GM18517 (cell line): ENCODE measurements around the gene IGF2BP1.
"Not testable (repeated sequence)": the region's sequence is repeated elsewhere in the genome, so short reads cannot be mapped to it uniquely, and the experiment has no call there.

Experiments
- ATAC-seq: cut with Tn5 transposase; IDR thresholded peaks from one replicate; pipeline ENCODE4 v1.9.1; 2021; ENCODE audit warnings: mild to moderate bottlenecking, moderate library complexity; ENCODE audit not compliant: unreplicated experiment

The IGF2BP1 gene

GRCh38 chr17:48995304-48995973, 1.7 kb upstream of the IGF2BP1 start:
- ATAC-seq, result no peak

- no peak for ATAC-seq
These were observed 1.0 kb upstream of the IGF2BP1 start for GRCh38 chr17:48995974-48996721.

- ATAC-seq, result no peak
These were observed 473 bp upstream of the IGF2BP1 start for GRCh38 chr17:48996722-48997102.

GRCh38 chr17:48997827-48998586, 822 bp downstream of the IGF2BP1 start:
- no peak for ATAC-seq

- ATAC-seq, result no peak
These were observed 1.6 kb downstream of the IGF2BP1 start for GRCh38 chr17:48998587-48999440.

DNA sequence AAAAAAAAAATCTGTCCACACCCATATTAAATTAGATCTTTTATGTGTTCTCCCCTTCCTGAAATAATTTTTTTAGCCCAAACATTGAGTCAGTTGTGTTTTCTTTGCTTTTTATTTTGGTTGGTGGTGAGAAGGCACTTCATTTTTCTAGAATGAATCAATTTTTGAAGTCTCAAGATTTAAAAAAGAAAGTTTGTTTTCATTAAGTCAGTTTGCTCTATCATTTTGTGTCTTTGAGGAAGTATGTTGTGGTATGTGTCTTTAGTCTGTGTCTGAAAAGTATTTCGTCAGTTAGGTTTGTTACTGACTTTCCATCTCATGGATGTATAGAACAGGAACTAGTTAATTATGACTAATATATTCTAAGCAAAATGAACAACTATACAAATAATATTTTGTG, 3.8 kb downstream of the IGF2BP1 start:
- no peak for ATAC-seq

DNA sequence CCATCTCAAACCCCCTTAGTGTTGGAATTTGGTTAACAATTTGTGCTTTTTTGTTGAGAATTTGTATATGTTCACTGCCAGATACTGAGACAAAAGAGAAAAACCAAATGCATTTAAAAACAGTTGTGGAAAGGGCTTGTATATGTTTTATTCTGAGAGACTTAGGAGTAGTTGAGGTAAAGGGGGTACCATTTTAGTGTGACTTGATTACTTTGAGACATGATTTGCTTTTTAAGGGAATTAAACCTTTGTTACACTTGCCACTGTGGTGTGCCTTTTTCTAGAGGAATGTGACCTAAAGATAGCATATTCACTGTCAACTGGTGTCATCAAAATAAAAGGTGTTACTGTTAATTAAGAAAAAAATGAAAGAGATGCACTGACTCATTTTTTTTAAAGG, 4.5 kb downstream of the IGF2BP1 start:
- no peak for ATAC-seq

GRCh38 chr17:49002331-49002730, 5.1 kb downstream of the IGF2BP1 start:
- ATAC-seq, result no peak

DNA sequence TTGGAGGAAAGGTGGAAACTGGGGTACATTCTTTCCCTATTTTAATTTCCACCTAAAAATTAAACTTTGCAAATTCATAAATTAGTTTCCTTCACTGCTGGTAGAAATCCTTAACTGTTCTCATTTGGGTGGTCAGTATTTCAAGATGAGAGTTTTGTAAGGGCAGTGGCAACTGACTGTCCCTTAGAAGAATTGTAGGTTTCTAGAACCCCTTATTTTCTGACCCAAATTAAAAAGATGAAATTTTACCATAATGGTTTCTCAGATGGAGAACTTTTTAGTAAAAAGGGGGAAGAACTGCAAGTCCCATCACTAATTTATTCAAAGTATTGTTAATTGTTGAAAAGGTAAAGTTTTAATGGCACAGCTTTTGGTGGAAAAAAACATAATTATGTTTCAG, 5.6 kb downstream of the IGF2BP1 start:
- no peak for ATAC-seq

- no peak for ATAC-seq
These were observed 6.6 kb downstream of the IGF2BP1 start for GRCh38 chr17:49003557-49004511.

DNA sequence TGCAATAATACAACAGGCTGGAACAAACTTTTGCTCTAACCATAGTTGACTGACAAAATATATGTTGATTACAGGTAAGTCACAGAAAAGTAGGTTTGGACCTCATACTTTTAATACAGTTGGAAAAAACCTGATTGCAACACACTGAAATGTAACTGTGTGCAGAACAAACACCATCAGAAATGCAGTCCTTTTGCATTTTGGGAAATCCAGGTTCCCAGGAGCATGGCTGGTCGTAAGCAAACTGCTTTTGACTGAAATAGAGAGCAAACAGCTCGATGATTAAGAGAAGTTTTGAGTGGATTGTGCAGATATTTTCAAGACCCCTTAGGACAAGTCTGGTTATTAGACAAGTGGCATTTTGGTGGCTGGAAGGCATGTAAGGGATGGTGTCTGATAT, 8.0 kb downstream of the IGF2BP1 start:
- ATAC-seq, result no peak

- not testable (repeated sequence) for ATAC-seq
These were observed 11.7 kb downstream of the IGF2BP1 start for GRCh38 chr17:49008908-49009307.

- ATAC-seq, result no peak
These were observed 15.6 kb downstream of the IGF2BP1 start for GRCh38 chr17:49012769-49013255.

DNA sequence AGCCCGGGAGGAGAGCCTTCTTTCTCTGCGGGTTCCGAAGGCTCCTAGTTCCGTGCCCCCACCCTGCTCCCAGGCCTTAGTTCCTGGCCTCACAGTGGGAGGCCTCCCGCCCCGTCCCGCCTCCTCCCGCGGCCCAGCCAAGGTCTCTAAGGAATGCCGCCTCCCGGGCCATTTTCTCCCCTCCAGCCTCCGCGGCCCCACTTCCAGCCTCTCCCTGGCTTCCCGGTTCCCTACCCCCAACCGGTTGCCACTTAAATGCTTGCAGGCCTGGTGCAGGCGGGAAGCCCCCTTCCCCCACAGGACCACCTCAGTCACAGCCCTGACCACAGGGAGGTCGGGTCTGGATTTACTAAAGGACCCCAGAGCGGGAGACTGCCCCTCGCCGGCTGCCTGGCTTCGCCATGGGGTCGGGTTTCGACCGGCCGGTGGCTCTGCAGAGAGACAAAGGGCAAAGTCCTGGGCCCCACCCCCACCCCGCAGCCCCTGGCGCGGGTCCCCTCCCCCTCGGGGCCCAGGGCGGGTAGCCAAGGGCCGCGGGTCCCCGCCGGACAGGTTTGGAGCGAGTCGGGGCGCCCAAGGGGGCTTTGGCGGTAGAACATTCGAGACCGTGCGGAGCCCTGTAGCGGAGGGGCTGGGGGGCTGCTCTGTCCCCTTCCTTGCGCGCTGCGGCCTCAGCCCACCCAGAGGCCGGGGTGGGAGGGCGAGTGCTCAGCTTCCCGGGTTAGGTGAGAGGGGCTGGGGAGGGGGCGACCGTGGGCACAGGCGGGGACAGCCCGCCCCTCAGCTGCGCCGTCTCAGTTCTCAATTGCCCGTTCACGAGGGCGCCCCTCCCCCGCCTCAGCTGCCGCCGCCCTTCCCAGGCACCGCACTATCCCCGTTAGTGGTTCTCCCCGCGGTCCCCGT, 16.4 kb downstream of the IGF2BP1 start:
- ATAC-seq, result no peak

DNA sequence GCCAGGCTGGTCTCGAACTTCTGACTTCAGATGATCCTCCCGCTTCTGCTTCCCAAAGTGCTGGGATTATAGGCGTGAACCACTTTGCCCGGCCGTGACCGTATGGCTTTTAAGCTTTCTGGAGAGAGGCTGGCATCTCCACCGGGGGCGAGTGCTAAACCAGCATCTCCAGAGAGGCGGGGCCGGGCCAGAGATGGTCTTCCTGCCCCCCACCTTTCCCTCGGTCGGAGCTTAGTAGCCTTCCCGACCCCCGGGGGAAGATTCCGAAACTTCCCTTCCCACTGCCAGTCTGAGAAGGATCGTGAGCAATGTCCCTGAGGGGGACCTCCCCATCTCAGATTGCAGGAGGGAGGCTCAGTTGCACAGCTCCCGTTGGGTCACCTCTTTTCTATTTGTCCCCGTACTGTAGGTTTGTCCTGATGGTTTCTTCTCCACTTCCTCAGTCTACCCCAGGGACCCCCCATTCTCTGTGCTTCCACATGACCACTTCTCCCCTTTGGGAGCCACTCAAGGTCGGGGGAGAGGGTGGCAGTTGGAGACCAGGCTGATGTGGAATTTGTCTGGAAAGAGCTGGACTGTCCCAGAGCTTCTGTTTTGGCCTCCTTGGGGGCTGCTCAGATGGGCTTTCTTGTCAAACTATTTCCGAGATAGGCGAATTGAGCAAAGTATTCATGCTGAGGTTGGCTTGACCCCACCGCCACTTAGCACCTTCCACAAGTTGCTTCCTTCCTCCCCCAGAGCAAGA, 18.2 kb downstream of the IGF2BP1 start:
- ATAC-seq, result no peak

DNA sequence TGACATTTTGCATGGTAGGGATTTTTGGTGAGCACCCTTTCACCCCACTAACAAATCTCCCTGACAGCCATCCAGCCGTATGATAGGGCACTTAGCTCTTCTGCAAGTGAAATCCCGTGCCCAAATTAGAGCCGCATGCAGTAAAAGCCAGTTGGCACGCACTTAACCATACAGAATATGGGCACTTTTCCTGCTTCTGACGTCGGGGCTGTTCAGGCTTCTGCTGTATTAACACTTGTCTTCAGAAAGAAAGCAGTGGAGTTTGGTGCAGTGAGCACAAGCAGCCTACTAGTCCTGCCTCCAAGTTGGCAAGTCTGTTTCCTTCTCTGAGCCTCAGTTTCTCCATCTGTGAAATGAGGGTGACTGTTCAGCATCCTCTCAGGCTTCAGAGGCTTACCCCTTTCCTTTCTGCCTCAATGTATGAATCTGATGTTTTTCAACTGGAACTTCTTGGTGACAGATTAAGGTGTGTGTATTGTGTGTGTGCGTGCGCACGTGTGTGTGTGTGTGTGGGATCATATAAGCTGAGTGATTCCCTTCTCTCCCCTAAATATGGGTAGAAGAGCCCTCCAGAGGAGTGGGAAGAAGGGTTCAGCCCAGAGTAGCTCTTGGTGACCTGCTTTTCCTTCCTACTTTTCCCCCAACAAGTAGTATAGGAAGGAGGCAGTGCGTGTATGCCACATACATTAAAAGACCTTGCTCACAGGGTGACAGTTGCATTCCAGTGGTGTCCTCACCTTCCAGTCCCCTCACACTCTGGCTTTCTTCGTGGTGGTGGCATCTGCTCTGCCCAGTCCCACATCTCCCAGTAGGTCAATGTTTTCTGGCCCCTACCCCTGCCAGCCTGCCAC, 19.0 kb downstream of the IGF2BP1 start:
- no peak for ATAC-seq
